D721Med (cell line): ENCODE measurements around the gene SEC23IP.
"Not testable (repeated sequence)": the region's sequence is repeated elsewhere in the genome, so short reads cannot be mapped to it uniquely, and the experiment has no call there.

Experiments
- DNase-seq: peaks from one replicate; pipeline ENCODE4 v3.0.0; 2011; ENCODE audit warnings: low spot score; ENCODE audit not compliant: insufficient read length
- FAIRE-seq: peaks from 2 replicates; lab custom pipeline; 2011; peaks lifted over from hg19 to GRCh38; lab: Jason Lieb, UNC
- TF ChIP-seq, protein P1 (sequence below): IDR thresholded peaks from 2 replicates; pipeline ENCODE4 v1.5.1; 2012; ENCODE audit warnings: mild to moderate bottlenecking, control low read depth; ENCODE audit not compliant: insufficient read depth; ENCODE audit errors: missing control alignments

Gene SEC23IP

DNA sequence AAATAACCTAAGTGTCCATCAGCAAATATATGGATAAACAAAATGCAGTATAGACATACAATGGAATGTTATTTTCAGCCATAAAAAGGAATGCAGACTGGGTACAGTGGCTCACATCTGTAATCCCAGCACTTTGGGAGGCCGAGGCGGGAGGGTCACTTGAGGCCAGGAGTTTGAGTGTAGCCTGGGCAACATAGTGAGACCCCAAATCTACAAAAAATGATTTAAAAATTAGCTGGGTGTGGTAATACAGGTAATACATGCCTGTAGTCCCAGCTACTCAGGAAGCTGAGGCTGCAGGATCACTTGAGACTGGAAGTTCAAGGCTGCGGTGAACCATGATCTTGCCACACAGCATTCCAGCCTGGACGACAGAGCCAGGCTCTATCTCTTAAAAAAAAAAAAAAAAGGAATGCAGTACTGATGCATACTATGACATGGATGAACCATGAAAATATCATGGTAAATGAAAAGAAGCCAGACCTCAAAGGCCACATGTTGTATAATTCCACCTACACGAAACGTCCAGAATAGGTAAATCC, 26.8 kb upstream of the SEC23IP start:
- FAIRE-seq (no peak), DNase-seq (no peak)
- TF ChIP-seq, protein P1, sequence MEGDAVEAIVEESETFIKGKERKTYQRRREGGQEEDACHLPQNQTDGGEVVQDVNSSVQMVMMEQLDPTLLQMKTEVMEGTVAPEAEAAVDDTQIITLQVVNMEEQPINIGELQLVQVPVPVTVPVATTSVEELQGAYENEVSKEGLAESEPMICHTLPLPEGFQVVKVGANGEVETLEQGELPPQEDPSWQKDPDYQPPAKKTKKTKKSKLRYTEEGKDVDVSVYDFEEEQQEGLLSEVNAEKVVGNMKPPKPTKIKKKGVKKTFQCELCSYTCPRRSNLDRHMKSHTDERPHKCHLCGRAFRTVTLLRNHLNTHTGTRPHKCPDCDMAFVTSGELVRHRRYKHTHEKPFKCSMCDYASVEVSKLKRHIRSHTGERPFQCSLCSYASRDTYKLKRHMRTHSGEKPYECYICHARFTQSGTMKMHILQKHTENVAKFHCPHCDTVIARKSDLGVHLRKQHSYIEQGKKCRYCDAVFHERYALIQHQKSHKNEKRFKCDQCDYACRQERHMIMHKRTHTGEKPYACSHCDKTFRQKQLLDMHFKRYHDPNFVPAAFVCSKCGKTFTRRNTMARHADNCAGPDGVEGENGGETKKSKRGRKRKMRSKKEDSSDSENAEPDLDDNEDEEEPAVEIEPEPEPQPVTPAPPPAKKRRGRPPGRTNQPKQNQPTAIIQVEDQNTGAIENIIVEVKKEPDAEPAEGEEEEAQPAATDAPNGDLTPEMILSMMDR, result no peak

DNA sequence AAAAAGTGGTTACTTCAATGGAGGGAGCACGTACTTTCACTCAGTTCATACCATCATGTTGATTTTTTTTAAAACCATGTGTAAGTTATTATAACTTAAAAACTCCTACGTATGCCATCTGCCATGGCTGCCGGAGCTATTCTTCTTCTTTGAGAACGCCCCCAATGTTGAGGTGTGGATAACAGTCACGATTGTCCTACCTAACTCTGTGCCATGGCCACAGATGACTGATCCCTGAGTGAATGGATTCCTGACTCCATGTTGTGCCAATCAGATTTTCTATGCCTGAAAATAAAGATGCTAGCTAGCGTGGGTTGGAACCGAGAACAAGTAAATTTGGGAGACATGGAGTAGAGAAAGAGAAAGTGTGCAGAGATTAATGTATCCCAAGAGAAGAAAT, 25.2 kb upstream of the SEC23IP start:
- DNase-seq (no peak), FAIRE-seq (no peak)
- TF ChIP-seq, protein P1, result no peak

DNA sequence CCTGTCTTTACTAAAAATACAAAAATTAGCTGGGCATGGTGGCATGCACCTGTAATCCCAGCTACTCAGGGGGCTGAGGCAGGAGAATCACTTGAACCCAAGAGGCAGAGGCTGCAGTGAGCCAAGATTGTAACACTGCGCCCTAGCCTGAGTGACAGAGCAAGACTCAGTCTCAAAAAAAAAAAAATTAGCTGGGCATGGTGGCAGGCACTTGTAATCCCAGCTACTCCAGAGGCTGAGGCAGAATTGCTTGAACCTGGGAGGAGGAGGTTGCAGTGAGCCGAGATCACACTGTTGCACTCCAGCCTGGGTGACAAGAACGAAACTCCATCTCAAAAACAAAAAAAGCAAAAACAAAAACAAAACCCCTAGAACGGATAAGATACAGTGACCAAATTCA, 23.1 kb upstream of the SEC23IP start:
- not testable (repeated sequence) for FAIRE-seq, DNase-seq

DNA sequence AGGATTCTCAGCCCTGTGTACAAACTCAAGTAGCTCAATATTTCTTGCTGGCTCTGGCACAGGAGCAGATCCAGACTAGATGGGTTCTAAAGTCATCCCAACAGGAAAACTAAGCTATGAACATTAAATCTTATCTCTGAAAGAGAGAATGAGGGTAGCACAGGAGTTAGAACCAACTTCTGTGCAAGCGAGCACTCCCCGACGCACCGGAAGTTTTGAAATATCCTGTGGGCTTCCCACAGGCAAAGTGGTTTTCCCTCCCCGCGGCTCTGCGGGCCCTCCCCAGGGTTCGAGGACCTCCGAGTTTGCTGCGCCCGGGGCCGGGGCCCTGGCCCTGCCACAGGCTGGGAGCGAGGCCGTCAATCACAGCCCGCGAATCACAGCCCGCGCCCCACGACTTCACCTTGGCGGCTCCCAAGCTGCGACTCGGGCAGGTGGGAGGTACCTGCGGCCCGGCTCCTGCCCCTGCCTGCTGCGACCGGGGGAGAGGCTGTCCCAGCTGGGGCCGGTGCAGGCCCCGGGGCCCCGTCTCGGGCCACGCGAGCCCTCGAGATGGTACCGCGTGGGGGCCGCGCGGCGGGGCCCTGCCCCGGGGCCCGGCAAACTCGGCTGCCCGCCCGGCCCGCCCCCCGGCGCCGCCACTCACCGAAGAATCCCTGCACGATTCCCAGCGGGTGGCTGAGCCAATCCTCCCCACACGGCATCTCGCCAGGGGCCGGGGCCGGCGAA, 20.5 kb upstream of the SEC23IP start:
- no peak for DNase-seq
- no peak for FAIRE-seq

DNA sequence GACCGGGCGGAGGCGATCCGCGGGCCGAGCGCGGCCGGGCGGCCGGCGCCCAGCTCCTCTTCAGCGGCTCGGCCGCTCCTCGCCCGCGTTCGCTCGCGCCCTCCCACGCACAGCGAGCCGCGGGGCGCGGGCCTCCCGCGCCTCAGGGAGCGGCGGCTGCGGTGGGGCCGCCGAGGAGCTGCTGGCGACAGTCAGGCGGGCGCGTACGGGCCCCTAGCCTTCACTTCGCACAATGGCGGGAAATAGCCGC, 20.0 kb upstream of the SEC23IP start, which contains the start of gene MCMBP:
Gene MCMBP, minus strand, starts transcription at position 234 of the 250 bp plus-strand sequence. CDS start 259 bp downstream, outside the sequence.
- no peak for DNase-seq
- FAIRE-seq, result no peak
- TF ChIP-seq, protein P1, result no peak

More for the DNA sequence above, 20.5 kb upstream of the SEC23IP start:
- TF ChIP-seq, protein P1, result no peak

DNA sequence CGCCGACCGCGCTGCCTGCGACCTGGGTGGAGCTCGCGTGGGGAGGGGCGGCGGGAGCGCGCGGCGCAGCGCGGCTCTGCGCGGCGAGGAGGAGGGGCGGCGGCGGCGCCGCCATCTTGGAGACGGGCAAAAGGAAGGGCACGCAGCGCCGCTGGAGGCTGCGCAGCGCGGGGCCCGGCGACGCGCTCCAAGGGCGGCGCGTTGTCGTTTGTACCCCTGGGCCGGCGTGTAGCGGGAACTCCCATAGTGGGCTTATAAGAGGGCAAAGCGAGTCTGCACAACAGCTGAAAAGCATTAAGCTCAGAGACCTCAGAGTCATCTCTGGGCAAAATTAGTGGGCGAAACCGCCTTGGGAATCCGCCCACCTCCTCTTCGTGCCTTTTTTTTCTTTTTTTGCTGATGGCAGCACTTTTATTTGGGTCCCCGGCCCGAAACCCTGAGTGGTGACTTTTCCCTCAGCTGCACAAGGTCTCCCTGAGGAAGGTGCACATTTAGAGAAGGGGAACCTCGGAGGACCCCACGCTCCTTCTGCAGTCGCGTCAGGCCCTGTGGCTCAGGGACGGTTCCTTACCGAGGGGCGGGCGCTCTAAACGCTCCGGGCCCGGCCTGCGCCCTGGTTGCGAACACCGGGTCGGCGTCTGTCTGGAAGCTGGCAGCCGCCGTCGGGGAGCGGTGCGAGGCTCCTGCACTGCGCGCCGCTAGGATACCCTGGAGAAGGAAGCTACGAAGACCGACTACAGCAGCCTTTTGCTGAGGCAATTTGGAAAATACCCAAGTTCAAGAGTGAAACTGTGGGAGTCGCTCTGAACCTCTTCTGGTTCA, 19.5 kb upstream of the SEC23IP start:
- FAIRE-seq (no peak), DNase-seq (no peak)

DNA sequence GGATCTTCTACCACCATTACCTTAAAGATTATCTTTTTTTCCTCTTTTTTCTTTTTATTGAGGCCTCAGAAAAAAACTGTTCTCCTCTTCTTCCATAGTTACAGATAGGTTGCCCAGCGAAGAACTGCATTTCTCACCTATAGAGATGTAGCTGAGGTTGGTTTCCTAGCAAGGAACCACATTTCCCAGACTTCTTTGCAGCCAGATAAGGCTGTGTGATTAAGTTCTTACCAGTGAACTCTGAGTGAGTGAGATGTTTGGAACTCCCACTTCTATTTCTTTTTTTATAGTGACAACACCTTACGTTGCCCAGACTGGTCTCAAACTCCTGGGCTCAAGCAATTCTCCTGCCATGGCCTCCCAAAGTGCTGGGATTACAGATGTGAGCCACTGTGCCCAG, 14.0 kb upstream of the SEC23IP start:
- TF ChIP-seq, protein P1, result no peak

More for the DNA sequence above, 19.5 kb upstream of the SEC23IP start:
- TF ChIP-seq, protein P1, result no peak

DNA sequence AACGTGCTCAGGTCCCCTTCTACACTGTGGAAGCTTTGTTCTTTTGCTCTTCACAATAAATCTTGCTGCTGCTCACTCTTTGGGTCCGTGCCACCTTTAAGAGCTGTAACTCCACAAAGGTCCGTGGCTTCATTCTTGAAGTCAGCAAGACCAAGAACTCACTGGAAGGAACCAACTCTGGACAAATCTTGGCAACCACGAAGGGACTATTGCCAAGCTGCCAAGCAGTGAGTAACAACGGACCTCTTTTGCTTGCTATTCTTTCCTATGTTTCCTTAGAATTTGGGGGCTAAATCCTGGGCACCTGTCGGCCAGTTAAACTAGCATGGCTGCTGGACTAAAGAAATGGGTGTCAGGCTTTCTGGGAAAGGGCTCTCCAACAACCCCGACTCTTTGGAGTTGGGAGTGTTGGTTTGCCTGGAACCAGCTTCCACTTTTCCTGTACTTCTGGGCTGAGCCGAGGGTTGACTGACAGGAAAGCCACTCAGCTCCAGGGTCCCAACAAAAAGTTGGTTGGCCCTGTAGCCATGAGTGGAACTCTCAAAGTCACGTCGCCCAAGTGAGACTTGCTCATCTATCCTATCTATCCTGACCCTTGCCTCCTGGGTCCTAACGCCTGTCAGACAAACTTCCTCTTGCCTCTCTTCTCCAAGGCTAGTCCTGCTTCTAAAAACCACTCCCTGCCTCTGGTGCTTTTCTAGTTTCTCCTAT, 8.5 kb upstream of the SEC23IP start:
- not testable (repeated sequence) for FAIRE-seq, DNase-seq

More for the DNA sequence above, 14.0 kb upstream of the SEC23IP start:
- no peak for FAIRE-seq
- DNase-seq, result no peak

DNA sequence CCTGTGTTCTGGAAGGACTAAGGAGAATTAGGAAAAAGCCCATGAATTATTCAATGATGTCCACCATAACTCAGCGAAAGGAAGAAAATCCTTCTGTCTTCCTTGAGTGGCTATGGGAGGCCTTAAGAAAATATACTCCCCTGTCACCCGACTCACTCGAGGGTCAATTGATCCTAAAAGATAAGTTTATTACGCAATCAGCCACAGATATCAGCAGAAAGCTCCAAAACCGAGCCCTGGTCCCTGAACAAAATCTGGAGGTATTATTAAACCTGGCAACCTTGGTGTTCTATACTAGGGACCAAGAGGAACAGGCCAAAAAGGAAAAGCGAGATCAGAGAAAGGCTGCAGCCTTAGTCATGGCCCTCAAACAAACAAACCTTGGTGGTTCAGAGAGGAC, 6.5 kb upstream of the SEC23IP start:
- DNase-seq, FAIRE-seq: not testable (repeated sequence)

DNA sequence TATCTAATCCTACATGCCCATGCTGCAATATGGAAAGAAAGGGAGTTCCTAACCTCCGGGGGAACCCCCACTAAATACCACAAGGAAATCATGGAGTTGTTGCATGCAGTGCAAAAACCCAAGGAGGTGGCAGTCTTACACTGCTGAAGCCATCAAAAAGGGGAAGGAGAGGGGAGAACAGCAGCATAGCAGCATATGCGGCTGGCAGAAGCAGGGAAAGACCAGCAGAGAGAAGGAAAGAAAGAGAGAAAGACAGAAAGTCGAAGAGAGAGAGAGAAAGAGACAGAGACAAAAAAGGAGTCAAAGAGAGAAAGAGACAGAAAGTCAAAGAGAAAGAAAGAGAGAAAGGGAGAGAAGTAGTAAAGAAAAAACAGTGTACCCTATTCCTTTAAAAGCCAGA, 3.8 kb upstream of the SEC23IP start:
- not testable (repeated sequence) for DNase-seq, FAIRE-seq

DNA sequence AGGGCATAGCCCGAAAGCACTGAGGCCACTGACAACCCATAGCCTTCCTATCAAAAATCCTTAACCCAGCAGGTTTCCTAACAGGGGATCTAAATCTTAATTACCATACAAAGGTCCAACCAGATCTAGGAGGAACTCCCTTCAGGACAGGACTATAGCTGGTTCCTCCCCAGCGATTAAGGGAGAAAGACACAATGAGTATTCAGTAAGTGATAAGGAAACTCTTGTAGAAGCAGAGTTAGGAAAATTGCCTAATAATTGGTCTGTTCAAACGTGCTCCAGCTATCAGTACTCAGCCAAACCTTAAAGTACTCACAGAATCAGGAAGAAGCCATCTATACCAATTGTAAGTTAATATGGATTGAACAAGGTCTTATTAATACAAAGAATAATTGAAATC, 3.3 kb upstream of the SEC23IP start:
- FAIRE-seq, DNase-seq: not testable (repeated sequence)
